ENCODE measurements around the gene SLC6A11. TPM values are rescaled to one million over a fixed set of nuclear protein-coding genes. Genes with fewer than 3 reads are reported as not detected.

Gene SLC6A11
- total and polyA plus RNA-seq, 2 donors (not counting 1 experiment from before 2014, with no cell fraction given): not detected

DNA sequence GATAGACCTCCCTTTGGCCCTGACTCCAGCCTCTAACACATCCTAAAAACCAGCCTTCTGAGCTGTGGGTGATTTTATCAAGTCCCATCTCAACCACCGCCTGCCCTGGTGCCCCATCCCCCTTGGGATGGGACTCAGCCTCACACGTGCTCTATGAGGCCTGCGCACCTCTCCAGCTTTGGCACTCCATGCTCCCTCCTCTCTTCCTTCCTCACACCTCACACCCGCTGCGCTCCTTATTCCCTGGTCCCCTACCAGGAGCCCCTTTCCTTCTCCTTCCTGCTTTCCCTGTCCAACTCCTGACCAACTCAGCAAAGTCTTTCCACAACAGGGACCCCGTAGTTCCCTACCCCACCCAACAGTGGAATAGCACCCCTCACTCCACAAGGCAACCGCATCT is 158.1 kb downstream of the SLC6A11 start:
- no peaks in the 10 kb centered on the region for H3K4me1 ChIP-seq (ENCODE audit: control insufficient read depth in 2 of 2, insufficient read depth in 2 of 2, low read length in 2 of 2)
- Mint-ChIP-seq H3K9me3 (ENCODE audit: insufficient read depth) (no peaks in the 10 kb centered on the region), H3K4me3 (no peak overlapping the region), H3K4me1 (no peaks in the 10 kb centered on the region), H3K27me3 (peaks cover 30% of the 10 kb centered on the region), H3K27ac (no peak overlapping the region)
- no peak for ATAC-seq (ENCODE audit: low read depth)
- no peak overlapping the region for H2AFZ ChIP-seq (ENCODE audit: insufficient read depth, low read depth, low read length, poor library complexity, severe bottlenecking)
- no peak overlapping the region for H3K4me2 ChIP-seq (replicated peaks; ENCODE audit: low read depth, low read length, poor library complexity, severe bottlenecking)
- DNase-seq: no peak
- intact Hi-C loops (cut with micrococcal nuclease): no loop called here
- H4K20me1 ChIP-seq (ENCODE audit: control insufficient read depth, insufficient read depth, low read length, poor library complexity, severe bottlenecking): no peaks in the 10 kb centered on the region
- ChIA-PET POLR2A (no interaction called here), CTCF (no interaction called here)
- peaks cover 0 to 8% (median 0%) of the 10 kb centered on the region in 4 experiments for H3K27me3 ChIP-seq (replicated peaks in 1 of 4; ENCODE audit: control extremely low read depth in 1 of 4, control insufficient read depth in 3 of 4, insufficient read depth in 4 of 4, low read length in 3 of 4)
- H3K27ac ChIP-seq (ENCODE audit: low read length in 2 of 2): no peak overlapping the region
- H3K36me3 ChIP-seq (replicated peaks in 1 of 2; ENCODE audit: control extremely low read depth in 1 of 2, control insufficient read depth in 1 of 2, extremely low read depth in 1 of 2, insufficient read depth in 2 of 2, low read length in 1 of 2): no peaks in the 10 kb centered on the region
- peaks cover 0 to 6% (median 0%) of the 10 kb centered on the region in 3 donors for H3K9me3 ChIP-seq (ENCODE audit: control extremely low read depth in 1 of 3, control insufficient read depth in 2 of 3, insufficient read depth in 1 of 3, low read length in 2 of 3)
- H3K9ac ChIP-seq (ENCODE audit: low read length): no peak overlapping the region
- 82% methylated on average over 6 of the region's 7 CpGs for WGBS (ENCODE audit: insufficient coverage)
- no peaks in the 10 kb centered on the region for H3K79me2 ChIP-seq (ENCODE audit: control insufficient read depth, insufficient read depth, low read length)
- H3K4me3 ChIP-seq (ENCODE audit: control extremely low read depth in 1 of 5, extremely low read depth in 1 of 5, insufficient read depth in 1 of 5, low read depth in 2 of 5, low read length in 4 of 5): no peak overlapping the region
- TF ChIP-seq, protein P1, sequence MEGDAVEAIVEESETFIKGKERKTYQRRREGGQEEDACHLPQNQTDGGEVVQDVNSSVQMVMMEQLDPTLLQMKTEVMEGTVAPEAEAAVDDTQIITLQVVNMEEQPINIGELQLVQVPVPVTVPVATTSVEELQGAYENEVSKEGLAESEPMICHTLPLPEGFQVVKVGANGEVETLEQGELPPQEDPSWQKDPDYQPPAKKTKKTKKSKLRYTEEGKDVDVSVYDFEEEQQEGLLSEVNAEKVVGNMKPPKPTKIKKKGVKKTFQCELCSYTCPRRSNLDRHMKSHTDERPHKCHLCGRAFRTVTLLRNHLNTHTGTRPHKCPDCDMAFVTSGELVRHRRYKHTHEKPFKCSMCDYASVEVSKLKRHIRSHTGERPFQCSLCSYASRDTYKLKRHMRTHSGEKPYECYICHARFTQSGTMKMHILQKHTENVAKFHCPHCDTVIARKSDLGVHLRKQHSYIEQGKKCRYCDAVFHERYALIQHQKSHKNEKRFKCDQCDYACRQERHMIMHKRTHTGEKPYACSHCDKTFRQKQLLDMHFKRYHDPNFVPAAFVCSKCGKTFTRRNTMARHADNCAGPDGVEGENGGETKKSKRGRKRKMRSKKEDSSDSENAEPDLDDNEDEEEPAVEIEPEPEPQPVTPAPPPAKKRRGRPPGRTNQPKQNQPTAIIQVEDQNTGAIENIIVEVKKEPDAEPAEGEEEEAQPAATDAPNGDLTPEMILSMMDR (IDR thresholded peaks at IDR 0.05): no peak
- TF ChIP-seq EZH2 (IDR thresholded peaks at IDR 0.05; ENCODE audit: borderline replicate concordance, insufficient read depth, low read depth, low read length, poor library complexity, severe bottlenecking): no peak

DNA sequence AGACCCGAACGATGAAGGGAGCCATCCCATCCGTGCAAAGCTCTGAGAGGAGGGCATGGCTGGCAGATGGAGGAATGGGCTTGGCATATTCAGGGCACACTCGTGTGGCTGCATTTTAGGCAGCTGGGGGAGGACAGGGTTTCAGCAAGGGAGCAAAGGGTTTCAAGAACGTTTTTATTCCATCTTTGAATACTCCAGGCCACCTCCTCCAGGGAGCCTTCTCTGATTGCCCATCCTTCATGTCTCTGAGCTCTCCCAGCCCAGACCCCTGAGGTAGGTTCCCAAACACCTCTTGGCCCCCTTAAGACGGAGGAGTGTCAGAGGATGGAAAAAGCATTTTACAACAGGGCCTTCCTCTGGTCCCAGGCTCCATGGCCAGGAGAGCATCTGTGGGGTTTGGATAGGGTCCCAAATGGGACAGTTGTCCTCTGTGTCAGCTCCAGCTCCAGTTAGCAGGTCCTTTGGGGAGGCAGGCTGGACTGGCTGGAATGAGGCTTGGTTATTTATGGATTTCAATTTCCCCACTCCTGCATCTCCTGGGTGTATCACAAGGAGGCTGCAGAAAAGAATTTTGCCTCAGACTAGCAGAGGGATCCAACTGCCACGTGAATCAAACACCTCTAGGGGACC is 158.8 kb downstream of the SLC6A11 start:
- peaks cover 27% of the 10 kb centered on the region for H3K27me3 Mint-ChIP-seq

More for the DNA sequence above, 158.8 kb downstream of the SLC6A11 start:
- no peak overlapping the region for H3K27ac ChIP-seq (ENCODE audit: low read length in 2 of 2)
- no peaks in the 10 kb centered on the region for H3K4me1 Mint-ChIP-seq
- H3K36me3 ChIP-seq (replicated peaks in 1 of 2; ENCODE audit: control extremely low read depth in 1 of 2, control insufficient read depth in 1 of 2, extremely low read depth in 1 of 2, insufficient read depth in 2 of 2, low read length in 1 of 2): no peaks in the 10 kb centered on the region
- no peaks in the 10 kb centered on the region for H3K4me1 ChIP-seq (ENCODE audit: control insufficient read depth in 2 of 2, insufficient read depth in 2 of 2, low read length in 2 of 2)
- intact Hi-C loops (cut with micrococcal nuclease): no loop called here
- CTCF ChIA-PET: no interaction called here
- TF ChIP-seq EZH2 (IDR thresholded peaks at IDR 0.05; ENCODE audit: borderline replicate concordance, insufficient read depth, low read depth, low read length, poor library complexity, severe bottlenecking): no peak
- TF ChIP-seq, protein P1 (IDR thresholded peaks at IDR 0.05): no peak
- no peak for ATAC-seq (ENCODE audit: low read depth)
- POLR2A ChIA-PET: no interaction called here
- H3K4me3 Mint-ChIP-seq: no peak overlapping the region
- H3K27ac Mint-ChIP-seq: no peak overlapping the region
- no peaks in the 10 kb centered on the region for H4K20me1 ChIP-seq (ENCODE audit: control insufficient read depth, insufficient read depth, low read length, poor library complexity, severe bottlenecking)
- no peak overlapping the region for H2AFZ ChIP-seq (ENCODE audit: insufficient read depth, low read depth, low read length, poor library complexity, severe bottlenecking)
- WGBS (ENCODE audit: insufficient coverage): 84% methylated on average over 5 of the region's 7 CpGs
- no peak overlapping the region for H3K4me2 ChIP-seq (replicated peaks; ENCODE audit: low read depth, low read length, poor library complexity, severe bottlenecking)
- peaks cover 0 to 8% (median 0%) of the 10 kb centered on the region in 4 experiments for H3K27me3 ChIP-seq (replicated peaks in 1 of 4; ENCODE audit: control extremely low read depth in 1 of 4, control insufficient read depth in 3 of 4, insufficient read depth in 4 of 4, low read length in 3 of 4)
- peaks cover 0 to 6% (median 0%) of the 10 kb centered on the region in 3 donors for H3K9me3 ChIP-seq (ENCODE audit: control extremely low read depth in 1 of 3, control insufficient read depth in 2 of 3, insufficient read depth in 1 of 3, low read length in 2 of 3)
- H3K9me3 Mint-ChIP-seq (ENCODE audit: insufficient read depth): no peaks in the 10 kb centered on the region
- no peak overlapping the region for H3K4me3 ChIP-seq (ENCODE audit: control extremely low read depth in 1 of 5, extremely low read depth in 1 of 5, insufficient read depth in 1 of 5, low read depth in 2 of 5, low read length in 4 of 5)
- no peaks in the 10 kb centered on the region for H3K79me2 ChIP-seq (ENCODE audit: control insufficient read depth, insufficient read depth, low read length)
- no peak for DNase-seq
- H3K9ac ChIP-seq (ENCODE audit: low read length): no peak overlapping the region

All from B cell (primary cell).